DMS53 (cell line): ENCODE data around the gene DNM2.
"Not testable (repeated sequence)": the region's sequence is repeated elsewhere in the genome, so short reads cannot be mapped to it uniquely, and the experiment has no call there.

Source experiments
- DNase-seq: peaks from one replicate; lab custom pipeline; 2025; lab: John Stamatoyannopoulos, UW

The DNM2 gene

DNA sequence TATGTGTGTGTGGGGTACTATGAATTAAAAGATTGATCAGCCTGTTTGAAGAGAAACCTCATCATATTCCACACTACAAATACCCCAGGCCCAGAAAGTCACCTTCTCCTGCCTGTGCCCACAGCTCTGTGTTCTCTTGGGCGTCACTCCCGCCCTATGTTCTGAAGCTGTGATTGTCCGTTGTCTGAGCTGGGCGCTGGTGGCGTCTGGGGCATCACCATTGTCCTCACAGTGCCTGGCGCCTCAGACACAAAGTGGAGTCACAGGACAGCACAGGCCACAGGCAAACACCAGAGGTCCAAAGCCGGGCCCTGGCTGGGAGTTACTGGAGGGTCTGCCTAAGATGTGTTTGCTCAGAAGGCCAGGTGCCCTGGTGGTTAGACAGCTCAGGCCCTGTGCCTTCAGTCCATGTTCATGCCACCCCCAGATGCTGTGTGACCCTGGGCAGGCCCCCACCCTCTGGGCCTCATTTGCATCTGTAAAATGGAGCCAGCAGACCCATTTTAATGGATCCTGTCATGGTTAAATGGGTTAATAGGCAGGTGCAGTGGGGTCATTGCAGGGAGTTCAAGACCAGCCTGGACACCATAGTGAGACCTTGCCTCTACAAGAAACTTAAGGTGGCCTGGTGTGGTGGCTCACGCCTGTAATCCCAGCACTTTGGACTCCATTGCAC, 34.5 kb downstream of the DNM2 start:
- DNase-seq: no peak

DNA sequence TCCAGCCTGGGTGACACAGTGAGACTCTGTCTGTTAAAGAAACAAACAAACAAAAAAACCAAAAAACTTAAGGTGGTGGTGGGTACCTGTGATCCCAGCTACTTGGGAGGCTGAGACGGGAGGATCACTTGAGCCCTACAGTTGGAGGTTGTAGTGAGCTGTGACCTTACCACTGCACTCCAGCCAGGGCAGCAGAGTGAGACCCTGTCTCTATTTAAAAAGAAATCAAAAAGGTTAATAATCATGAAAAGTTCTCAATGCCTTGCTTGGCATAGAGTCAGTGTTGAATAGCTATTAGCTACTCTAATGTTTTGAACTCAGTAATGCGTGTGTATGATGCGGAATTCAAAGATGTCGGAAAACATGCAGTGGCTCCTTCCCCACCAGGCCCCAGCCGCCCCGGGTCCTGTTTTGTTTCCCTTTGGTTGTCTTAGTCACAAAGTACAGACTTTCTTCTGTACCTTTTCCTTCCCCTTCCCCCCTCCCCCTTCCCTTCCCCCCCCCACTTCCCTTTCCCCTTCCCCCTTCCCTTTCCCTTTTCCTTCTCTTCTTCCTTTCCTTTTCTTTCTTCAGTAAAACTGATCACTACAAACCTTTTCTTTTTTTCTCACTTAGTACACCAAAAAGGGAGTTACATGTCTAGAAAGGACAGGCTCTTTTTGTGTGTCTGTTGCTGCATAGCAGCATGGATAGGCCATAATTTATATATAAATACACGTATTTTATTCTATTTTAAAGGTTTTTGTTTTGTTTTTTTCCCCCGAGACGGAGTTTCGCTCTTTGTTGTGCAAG, 35.2 kb downstream of the DNM2 start:
- DNase-seq: no peak

DNA sequence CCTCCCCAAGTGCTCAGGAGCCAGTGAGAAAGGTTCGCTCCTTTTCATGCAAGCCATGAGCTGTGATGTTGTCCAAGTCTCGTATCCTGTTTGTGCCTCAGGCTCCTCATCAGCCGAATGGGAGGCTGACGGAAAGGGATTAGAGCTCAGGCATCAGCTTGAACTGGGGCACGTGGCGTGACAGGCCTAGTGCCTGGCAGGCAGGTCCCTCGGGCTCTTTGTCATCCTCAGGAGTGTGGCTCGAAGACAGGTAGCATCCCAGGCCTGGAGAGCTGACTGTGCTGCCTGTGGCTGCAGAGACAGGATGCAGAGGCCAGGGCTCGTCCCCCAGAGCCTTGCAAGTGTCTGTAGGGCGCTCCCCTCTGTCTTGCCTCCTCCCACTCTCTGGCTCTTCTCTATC, 38.5 kb downstream of the DNM2 start:
- no peak for DNase-seq

DNA sequence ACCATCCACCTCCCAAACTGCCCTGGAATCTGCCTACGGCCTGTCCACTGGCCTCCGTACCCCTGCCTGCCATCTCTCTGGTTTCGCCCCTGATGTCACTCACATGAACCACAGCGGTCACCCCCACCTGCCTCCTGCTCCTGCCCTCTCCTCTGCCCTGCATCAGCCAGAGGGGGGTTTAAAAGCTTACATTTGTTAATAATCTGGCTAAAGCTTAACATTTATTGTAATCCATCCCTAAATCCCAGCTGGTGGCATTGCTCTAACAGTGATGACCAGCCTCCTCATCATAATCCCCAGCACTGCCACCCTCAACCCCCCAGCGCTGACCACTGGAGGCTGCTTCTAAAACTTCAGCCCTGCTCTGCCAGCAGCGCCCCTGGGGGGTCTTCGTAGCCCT, 38.9 kb downstream of the DNM2 start:
- DNase-seq: no peak

DNA sequence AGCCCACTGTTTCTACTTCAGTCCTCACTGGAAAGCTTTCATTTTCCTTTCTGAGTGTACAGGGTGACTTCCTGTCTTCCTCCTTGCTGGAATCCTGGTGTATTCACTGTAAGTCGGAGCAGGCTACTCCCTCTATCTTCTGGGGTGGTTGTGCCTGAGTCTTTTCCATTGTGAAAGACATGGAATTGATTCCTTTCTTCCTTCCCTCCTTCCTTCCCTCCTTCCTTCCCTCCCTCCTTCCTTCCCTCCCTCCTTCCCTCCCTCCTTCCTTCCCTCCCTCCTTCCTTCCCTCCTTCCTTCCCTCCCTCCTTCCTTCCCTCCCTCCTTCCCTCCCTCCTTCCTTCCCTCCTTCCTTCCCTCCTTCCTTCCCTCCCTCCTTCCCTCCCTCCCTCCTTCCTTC, 40.2 kb downstream of the DNM2 start:
- DNase-seq: not testable (repeated sequence)

DNA sequence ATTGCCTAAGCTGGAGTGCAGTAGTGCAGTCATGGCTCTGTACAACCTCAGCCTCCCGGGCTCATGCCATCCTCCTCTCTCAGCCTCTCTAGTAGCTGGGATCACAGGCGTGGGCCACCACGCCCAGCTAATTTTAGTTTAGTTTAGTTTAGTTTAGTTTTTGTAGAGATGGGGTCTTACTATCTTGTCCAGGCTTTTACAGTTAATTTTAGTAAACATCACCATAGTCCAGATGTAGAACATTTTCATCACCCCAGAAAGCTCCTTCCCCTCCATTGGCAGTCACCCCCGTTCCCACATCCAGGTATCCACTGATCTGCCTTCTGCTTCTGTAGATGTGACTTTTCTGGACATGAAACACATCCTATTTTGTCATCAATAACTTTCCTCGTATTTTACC, 41.1 kb downstream of the DNM2 start:
- DNase-seq: no peak

DNA sequence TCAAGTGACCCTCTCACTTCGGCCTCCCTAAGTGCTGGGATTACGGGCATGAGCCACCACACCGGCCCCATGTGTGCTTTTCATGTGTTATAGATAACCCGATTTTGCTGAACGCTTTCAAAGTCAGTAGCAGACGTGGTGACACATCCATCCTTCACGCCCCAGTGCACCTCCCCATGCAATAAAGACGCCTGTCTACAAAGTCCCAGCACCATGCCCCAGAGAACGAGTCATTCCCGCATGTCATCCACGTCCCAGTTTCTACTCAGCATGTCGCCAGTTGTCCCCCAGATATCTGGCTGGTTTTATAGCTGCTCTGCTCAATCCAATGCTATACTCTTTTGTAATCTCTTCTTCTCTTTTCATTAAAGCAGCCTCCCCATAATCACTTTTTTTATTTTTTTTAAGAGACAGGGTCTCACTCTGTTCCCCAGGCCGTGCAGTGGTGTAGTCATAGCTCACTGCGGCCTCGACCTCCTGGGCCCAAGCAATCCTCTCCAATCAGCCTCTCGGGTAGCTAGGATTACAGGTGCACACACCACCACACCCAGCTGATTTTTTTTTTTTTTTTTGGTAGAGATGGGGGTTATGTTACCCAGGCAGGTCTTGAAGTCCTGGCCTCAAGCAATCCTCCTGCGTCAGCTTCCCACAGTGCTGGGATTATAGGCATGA, 42.5 kb downstream of the DNM2 start:
- peak; percentile 73 for DNase-seq

DNA sequence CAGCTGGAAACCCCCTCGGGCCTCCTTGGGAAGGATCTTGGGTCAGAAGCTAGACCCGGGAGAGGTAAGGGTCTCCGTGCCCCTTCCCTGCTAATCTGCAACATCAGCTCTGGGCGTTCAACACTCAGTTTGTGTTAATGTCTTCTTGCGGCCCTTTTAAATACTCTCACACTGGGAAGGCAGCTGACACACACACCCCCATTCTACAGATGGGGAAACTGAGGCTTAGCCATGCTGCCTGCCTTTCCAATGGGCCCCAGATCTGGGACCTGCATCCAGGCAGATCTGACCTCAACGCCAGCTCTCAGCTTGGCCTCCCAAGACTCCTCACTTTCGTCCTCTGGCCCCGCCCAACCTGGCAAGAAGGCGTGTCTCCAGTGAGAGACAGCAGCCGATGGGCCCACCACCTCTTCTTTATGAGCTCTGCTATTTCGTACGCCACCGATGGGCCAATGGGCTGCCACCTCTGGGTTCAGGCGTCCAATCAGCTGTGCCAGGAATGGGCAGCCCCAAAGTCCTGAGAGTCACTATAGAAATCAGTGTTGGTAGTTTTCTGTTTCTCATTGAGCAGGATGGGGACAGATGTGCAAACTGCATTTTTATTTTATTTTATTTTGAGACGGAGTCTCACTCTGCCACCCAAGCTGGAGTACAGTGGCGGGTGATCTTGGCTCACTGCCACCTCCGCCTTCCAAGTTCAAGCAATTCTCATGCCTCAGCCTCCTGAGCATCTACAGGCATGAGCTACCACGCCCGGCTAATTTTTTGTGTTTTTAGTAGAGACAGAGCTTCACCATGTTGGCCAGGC, 43.8 kb downstream of the DNM2 start:
- DNase-seq: no peak

DNA sequence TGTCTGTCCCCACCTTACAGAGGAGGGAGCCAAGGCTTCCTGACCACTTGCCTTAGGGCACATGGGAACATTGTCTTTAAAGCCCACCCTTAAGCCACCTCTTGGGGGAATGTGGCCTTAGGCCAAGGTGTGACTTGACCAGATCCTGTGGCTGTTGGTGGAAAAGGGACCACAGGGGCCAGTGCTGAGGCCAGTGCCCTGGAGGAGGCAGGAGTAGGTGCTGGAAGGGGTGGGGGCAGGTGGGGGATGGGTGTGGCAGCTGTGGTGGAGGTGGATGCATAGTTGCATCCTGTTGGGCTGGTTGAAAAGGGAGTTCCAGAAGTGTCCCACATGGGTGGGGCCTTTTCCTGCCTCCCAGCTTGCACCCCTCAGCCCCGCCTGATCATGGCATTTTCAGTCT, 44.8 kb downstream of the DNM2 start:
- no peak for DNase-seq

DNA sequence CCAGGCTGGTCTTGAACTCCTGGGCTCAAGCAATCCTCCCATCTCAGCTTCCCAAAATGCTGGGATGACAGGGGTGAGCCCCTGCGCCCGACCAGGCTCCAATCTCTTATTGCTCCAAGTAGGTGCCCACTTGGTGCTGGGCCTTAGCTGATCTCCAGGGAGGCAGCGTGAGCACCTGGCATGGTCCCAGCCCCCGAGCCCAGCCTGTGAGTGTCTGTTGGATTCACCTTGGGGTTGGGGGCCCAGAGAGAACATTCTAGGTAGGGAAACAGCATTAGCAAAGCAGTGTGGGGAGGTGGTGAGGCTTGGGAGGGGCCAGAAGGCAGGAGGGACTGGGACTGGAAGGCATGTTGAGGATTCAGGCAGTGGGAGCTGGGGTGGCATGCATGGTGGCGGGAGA, 45.5 kb downstream of the DNM2 start:
- DNase-seq: no peak

DNA sequence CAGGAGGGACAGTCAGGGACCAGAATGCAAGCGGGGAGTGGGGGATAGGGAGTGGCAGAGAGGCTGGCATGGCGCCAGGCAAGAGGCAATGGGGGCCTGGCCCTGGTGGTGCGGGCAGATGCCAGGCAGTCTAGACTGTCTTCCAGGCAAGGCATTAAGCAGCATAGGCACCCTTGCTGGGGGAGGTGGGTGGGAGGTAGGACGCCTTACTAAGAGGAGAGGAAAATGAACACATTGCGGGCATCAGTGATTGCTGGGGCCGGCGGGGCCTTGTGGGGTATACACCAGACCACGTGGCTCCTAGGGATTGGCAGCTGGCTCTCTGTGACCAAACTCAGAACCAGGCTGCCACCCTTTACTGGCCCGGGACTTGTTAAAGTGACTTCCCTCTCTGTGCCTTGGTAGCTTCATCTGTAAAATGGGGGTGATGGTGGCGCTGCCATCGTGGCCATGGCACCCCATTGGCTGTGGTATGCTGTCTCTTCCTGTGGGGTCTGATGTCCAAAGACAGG, 46.0 kb downstream of the DNM2 start:
- no peak for DNase-seq

DNA sequence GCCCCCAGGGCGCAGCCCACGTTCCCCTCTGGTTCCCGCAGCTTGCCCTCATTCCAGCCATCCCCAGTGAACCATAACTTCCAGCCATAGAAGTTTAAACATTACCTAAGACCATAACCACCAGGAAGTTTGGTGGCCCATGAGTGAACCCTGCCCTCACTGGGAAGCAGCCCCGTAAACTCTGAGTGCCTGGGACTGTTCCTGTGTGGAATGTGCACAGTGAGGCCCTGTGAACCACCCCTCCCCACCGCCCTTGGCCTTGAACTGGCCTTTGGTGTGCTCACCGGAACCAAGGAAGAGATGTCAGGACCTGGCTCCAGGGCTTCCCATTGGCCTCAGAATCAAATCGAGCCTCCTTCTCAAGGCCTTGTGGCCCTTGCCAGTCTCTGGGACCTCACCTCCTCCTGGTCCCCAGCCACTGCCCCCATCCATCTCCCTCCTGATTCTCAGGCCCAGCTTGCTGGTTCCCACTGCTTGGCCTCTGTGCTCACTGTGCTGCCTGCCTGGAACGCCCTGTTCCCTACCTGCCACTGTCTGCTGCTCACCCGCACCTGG, 46.5 kb downstream of the DNM2 start:
- no peak for DNase-seq

DNA sequence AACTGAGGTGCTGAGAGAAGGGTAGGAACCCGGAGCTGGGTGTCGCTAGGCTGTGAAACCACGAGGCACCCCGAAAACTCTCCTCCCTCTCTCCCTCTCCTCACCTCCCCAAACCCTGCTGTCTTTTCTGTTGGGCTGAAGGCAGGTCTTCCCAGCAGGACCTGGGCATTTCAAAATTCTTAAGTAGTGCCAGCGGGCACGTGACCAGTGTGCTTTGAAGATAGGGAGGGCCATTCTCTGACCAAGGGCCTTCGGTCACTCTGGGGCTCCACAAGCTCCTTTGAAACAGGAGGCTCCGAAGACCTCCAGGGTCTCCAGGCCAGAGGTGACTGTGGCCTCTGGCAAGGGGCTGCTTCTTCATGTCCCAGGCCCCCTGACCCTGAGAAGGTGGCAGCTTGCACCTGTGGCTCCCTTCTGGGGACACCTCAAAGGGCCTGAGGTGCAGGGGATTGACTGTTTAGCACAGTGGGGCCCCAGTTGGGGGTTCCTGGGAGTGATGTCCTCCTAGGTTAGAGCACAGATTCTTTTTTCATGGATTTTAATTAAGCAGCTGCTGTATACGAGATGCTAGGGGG, 48.3 kb downstream of the DNM2 start:
- no peak for DNase-seq

DNA sequence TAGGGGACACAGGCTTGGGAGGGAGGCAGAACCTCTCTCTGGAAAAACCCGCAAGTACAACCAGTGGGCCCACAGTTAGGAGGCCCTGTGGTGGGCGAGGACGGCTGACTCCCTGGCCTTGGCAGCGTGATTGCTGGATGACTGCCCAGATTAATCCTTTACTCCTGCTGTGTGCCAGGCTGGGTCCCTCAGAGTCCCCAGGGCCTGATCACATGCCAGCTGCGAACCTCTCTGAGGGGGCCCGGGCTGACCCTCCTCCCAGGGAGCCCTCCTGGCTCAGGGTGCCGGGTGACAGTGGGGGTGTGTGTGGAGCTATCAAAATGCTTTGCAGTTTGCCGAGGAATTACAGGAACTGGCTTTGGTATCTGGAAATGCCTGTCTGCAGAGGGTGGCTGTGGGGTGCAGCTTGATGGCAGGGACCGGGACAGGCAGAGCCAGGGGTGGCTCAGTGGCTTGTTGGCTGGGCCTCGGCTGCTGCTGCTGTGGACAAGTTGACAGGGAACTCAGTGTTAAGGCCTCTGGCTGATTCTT, 48.9 kb downstream of the DNM2 start:
- DNase-seq: no peak

DNA sequence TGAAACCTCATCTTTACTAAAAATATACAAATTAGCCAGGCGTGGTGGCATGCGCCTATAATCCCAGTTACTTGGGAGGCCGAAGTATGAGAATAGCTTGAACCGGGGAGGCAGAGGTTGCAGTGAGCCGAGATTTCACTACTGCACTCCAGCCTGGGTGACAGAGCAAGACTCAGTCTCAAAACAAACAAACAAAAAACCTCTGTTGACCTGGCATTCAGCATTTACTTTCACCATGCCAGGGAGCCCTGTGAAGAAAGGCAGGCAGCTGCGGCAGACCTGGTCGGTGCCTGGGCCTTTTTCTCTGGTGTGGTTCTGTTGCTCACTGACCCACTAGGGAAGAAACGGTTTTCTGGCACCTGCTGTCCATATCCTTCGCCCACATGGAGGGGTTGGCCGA, 49.8 kb downstream of the DNM2 start:
- no peak for DNase-seq

DNA sequence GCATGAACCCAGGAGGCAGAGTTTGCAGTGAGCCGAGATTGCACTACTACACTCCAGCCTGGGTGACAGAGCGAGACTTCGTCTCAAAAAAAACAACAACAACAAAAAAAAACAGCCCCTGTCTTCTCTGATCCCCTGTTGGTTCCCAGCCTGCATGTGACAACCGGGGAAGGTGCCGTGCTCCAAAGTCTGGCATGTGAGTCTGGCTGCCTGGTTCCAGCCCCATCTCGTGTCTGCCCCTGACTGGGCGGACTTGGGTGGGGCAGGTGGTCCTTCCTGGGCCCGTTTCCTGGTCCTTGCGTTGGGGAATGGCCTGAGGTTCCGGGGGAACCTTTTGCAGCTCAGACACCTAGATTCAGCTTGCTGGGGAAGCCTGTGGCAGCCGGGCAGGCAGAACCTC, 50.5 kb downstream of the DNM2 start:
- DNase-seq: no peak

DNA sequence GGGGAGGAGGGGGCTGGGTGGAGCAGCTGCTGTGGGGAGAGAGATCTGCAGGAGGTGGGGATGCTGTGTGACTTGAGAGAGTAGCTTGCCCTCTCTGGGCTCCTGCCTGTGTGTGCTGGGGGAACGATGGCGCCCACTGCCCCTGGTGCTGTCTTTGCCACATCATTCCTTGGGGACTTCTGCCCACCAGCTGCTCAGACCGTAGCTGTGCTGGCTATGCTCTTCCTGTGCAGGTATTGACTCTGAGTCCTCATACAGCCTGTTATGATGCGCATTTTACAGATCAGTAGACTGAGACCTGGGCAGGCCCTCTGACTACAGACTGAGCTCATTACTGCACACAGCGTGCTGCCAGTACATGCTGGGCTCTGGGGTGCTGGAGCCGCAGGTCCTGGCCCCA, 51.1 kb downstream of the DNM2 start:
- no peak for DNase-seq

DNA sequence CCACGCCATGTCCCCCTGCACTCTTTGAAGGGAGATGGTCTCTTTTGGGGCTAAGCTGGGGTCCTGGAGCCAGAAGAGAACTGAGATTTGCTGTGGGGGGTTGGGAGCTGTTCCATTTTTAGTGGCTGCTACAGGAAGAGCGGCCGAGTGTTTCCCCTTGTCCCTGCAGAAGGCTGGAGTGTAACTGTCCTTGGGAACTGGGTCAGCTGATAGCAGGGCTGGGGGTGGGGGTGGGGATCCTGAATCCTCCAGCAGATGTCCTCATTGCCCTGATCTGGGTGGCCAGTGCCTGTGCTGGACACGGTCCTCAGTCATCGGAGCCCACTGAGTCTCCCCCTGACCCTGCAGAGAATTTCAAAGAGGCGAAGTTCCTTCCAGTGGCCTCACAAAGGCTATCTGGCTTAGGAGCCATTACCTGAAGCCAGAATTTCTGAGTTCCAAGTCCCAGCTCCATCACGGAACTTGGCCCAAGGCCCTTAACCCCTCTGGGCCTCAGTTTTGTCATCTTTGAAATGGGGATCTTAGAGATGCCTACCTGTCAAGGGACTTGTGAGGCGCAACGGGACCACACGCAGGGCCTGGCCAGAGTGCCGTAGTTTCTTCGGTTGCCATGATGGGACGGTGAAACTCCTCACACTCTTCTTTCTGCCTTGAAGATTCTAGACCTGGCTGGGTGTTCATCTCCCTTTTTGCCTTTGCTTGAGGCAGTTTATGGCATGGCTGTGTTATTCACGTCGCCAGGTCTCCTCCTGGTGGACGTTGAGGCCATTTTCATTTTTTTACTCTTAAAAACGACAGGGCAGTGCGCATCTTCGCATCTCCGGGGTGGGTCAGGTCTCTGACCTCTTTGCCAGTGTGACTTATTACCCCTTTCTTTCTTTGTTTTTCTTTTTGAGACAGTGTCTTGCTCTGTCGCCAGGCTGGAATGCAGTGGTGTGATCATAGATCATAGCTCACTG, 51.9 kb downstream of the DNM2 start:
- peak; percentile 18 for DNase-seq

DNA sequence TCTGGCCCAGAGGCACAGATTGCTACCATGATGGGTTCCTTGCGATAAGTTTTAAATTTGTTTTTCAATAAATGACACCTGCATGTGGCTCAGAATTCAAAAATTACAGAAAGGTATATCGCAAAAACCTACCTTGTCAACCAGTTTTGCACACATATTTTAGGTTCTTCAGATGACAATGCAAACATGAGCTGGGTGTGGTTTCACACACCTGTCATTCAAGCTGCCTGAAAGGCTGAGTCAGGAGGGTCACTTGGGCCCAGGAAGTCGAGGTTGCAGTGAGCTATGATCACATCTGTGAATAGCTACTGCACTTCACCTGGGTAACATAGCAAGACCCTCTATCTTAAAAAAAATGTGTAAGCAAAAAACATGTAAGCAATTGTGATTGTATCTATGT, 56.1 kb downstream of the DNM2 start:
- DNase-seq: peak; percentile 50

DNA sequence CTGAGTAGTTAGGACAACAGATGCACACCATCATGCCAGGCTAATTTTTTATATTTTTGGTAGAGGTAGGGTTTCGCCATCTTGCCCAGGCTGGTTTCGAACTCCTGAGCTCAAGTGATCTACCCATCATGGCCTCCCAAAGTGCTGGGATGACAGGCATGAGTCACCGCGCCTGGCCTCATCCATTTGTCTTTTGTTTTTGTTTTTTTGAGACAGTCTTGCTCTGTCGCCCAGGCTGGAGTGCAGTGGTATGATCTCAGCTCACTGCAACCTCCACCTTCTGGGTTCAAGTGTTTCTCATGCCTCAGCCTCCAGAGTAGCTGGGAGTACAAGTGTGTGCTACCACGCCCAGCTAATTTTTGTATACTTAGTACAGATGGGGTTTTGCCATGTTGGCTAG, 57.0 kb downstream of the DNM2 start:
- no peak for DNase-seq
